ENCODE measurements around the gene SDK1. TPM values are rescaled to one million over a fixed set of nuclear protein-coding genes. Genes with fewer than 3 reads are reported as not detected.

SDK1 gene
- total RNA-seq, 2 donors from 2014 or later, result 19.8 to 32.4 TPM

- 85 to 90% methylated on average over 8 of the region's 8 CpGs for WGBS, 2 donors
- H3K27me3 ChIP-seq, result no peaks in the 10 kb centered on the region
- H3K27ac ChIP-seq, result no peak overlapping the region
- no peak for DNase-seq
- H3K4me3 ChIP-seq, result no peak overlapping the region
- H3K36me3 ChIP-seq (replicated peaks in 1 of 2; ENCODE audit: insufficient read depth in 1 of 2, low read depth in 2 of 2), result no peaks in the 10 kb centered on the region
- intact Hi-C loops (cut with DNase I), result no loop called here
- ATAC-seq, result no peak
- no peak for TF ChIP-seq CTCF (IDR thresholded peaks at IDR 0.05)
- no peak for TF ChIP-seq POLR2A (IDR thresholded peaks at IDR 0.05)
- H3K9me3 ChIP-seq, result no peaks in the 10 kb centered on the region
- no peaks in the 10 kb centered on the region for H3K4me1 ChIP-seq
Measured at GRCh38 chr7:3616306-3616705, 315.3 kb downstream of the SDK1 start.

GRCh38 chr7:3630081-3630480, 329.0 kb downstream of the SDK1 start:
- intact Hi-C loops (cut with DNase I), result no loop called here

DNA sequence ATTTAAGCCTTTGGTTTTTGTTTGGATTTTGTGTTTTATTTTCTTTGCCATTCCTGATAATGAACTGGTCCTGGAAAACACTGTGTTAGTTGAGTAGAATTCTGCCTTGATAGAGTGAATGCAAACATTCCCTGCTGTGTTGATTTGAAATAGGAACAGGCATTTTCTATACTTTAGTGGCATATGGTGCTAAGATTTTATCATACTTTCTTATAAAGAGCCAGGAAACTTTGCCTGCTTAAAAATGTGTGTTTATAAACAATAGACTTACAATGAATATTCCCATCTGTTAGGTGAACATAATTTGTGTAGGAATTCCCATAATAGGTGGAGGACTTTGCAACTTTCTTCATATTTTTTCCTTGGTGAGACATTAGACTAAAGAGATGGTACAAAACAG, 333.3 kb downstream of the SDK1 start:
- Histone ChIP-seq H3K9me3 (peaks cover 0 to 9% (median 0%) of the 10 kb centered on the region in 3 donors), H3K27ac (no peak overlapping the region), H3K4me1 (peaks cover 13% of the 10 kb centered on the region), H3K27me3 (no peaks in the 10 kb centered on the region), H3K36me3 (replicated peaks in 1 of 2; ENCODE audit: insufficient read depth in 1 of 2, low read depth in 2 of 2) (no peaks in the 10 kb centered on the region), H3K4me3 (no peak overlapping the region)
- intact Hi-C loops (cut with DNase I), result no loop called here
- no peak for TF ChIP-seq CTCF (IDR thresholded peaks at IDR 0.05)
- no peak for TF ChIP-seq POLR2A (IDR thresholded peaks at IDR 0.05)
- DNase-seq, result no peak
- ATAC-seq, result no peak

More at GRCh38 chr7:3630081-3630480, 329.0 kb downstream of the SDK1 start:
- H3K36me3 ChIP-seq (replicated peaks in 1 of 2; ENCODE audit: insufficient read depth in 1 of 2, low read depth in 2 of 2), result no peaks in the 10 kb centered on the region
- peaks cover 0 to 9% (median 0%) of the 10 kb centered on the region in 3 donors for H3K9me3 ChIP-seq
- no peak overlapping the region for H3K27ac ChIP-seq
- TF ChIP-seq CTCF (IDR thresholded peaks at IDR 0.05) (no peak), POLR2A (IDR thresholded peaks at IDR 0.05) (no peak)
- no peaks in the 10 kb centered on the region for H3K27me3 ChIP-seq
- ATAC-seq (no peak), DNase-seq (no peak)
- no peak overlapping the region for H3K4me3 ChIP-seq
- peaks cover 8% of the 10 kb centered on the region for H3K4me1 ChIP-seq

DNA sequence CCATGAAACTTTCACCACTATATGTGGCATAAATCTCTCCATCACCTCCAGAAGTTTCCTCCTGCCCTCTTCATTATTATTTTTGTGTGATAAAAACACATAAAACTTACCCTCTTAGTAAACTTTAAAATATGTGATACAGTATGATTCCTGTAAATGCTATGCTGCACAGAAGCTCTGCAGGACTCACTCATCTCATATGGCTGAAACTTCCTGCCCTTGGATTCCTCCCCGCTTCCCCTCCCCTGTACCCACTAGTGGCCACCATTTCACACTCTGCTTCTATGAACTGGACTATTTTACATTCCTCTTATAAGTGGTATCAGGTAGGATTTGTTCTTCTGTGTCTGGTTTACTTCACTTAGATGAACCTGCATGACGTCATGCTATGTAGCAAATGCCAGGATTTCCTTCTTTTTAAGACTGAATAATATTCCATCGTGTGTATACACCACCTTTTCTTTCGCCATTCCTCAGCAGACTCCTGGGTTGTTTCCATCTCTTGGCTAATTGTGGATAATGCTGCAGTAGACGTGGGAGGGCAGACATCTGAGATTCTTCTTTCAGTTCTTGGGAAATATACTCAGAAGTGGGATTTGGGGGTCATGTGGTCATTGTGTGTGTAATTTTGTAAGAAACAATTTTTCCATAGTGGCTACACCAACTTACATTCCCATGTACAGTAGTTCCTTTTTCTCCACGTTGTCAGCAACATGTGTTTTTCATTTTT, 335.2 kb downstream of the SDK1 start:
- Histone ChIP-seq H3K27me3 (no peaks in the 10 kb centered on the region), H3K9me3 (no peaks in the 10 kb centered on the region), H3K27ac (no peak overlapping the region), H3K4me3 (no peak overlapping the region), H3K4me1 (peaks cover 13% of the 10 kb centered on the region), H3K36me3 (replicated peaks in 1 of 2; ENCODE audit: insufficient read depth in 1 of 2, low read depth in 2 of 2) (no peaks in the 10 kb centered on the region)
- WGBS, 2 donors, result 90 to 91% methylated on average over 6 of the region's 6 CpGs
- no peak for TF ChIP-seq CTCF (IDR thresholded peaks at IDR 0.05)
- TF ChIP-seq POLR2A (IDR thresholded peaks at IDR 0.05), result no peak
- ATAC-seq, result no peak
- intact Hi-C loops (cut with DNase I), result no loop called here
- DNase-seq, result no peak

DNA sequence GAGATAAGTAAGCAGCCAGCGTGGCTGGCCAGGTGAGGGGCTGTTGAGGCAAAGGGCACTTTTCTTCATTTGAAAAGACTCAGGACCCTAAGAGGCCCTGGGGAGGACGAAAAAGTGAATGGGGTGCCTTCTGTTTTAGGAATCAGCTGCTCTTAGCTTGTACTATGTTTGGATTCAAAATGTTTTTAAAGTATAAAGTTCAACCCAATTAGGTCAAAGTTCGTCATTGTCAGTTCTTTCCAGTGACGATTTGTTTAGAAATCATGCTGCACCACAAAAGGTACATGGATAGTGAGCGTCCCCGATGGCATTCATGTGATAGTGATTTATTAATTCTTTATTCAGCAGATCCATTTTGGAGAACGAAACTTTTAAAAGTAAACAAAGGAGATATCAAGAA, 338.2 kb downstream of the SDK1 start:
- ATAC-seq (no peak), DNase-seq (no peak)
- intact Hi-C loops (cut with DNase I), result no loop called here
- no peaks in the 10 kb centered on the region for H3K27me3 ChIP-seq
- no peak overlapping the region for H3K27ac ChIP-seq
- H3K9me3 ChIP-seq, result no peaks in the 10 kb centered on the region
- WGBS, 2 donors, result 43 to 48% methylated on average over 7 of the region's 7 CpGs
- no peak overlapping the region for H3K4me3 ChIP-seq
- peaks cover 13% of the 10 kb centered on the region for H3K4me1 ChIP-seq
- H3K36me3 ChIP-seq (replicated peaks in 1 of 2; ENCODE audit: insufficient read depth in 1 of 2, low read depth in 2 of 2), result no peaks in the 10 kb centered on the region
- TF ChIP-seq CTCF (IDR thresholded peaks at IDR 0.05), result no peak
- no peak for TF ChIP-seq POLR2A (IDR thresholded peaks at IDR 0.05)

All from body of pancreas (tissue), 4 donors.